Astrocyte (in vitro differentiated cells and primary cell): ENCODE results near the gene NPAS3. TPM values are rescaled to one million over a fixed set of nuclear protein-coding genes. Genes with fewer than 3 reads are reported as not detected.

Source experiments
- DNase-seq: peaks from one replicate; pipeline ENCODE4 v3.0.0-alpha.2; 2010; ENCODE audit warnings: low read depth
- FAIRE-seq: peaks from 2 replicates; lab custom pipeline; 2011; peaks lifted over from hg19 to GRCh38; lab: Jason Lieb, UNC
- H2AFZ ChIP-seq: 2 replicates; pipeline ENCODE4 v1.6.0; 2012; ENCODE audit warnings: low read depth, low read length, inconsistent platforms
- H3K27ac ChIP-seq: 2 replicates; pipeline ENCODE4 v1.5.1; 2011; ENCODE audit warnings: low read depth, low read length, inconsistent platforms
- H3K27me3 ChIP-seq: 2 replicates; pipeline ENCODE4 v1.6.0; 2011; ENCODE audit warnings: low read length, inconsistent platforms; ENCODE audit not compliant: insufficient read depth
- H3K36me3 ChIP-seq: 2 replicates; pipeline ENCODE4 v1.5.1; 2011; ENCODE audit warnings: low read length, inconsistent platforms; ENCODE audit not compliant: insufficient read depth
- H3K4me1 ChIP-seq: 2 replicates; pipeline ENCODE4 v1.5.1; 2011; ENCODE audit warnings: low read length, inconsistent platforms; ENCODE audit not compliant: insufficient read depth
- H3K4me2 ChIP-seq: 2 replicates; pipeline ENCODE4 v1.6.0; 2012; ENCODE audit warnings: low read length, inconsistent platforms
- H3K4me3 ChIP-seq: 2 replicates; pipeline ENCODE4 v1.5.1; 2011; ENCODE audit warnings: low read depth, mild to moderate bottlenecking, low read length, inconsistent platforms; ENCODE audit not compliant: insufficient read depth
- H3K79me2 ChIP-seq: 2 replicates; pipeline ENCODE4 v1.6.0; 2012; ENCODE audit warnings: mild to moderate bottlenecking, low read length, inconsistent platforms; ENCODE audit not compliant: insufficient read depth
- H3K9ac ChIP-seq: 2 replicates; pipeline ENCODE4 v1.6.0; 2012; ENCODE audit warnings: mild to moderate bottlenecking, low read length, inconsistent platforms
- H3K9me3 ChIP-seq: 2 replicates; pipeline ENCODE4 v1.5.1; 2012; ENCODE audit warnings: low read depth, mild to moderate bottlenecking, low read length, inconsistent platforms; ENCODE audit not compliant: insufficient read depth
- H4K20me1 ChIP-seq: 2 replicates; pipeline ENCODE4 v1.6.0; 2012; ENCODE audit warnings: low read length, inconsistent platforms; ENCODE audit not compliant: insufficient read depth
- H3K27ac Mint-ChIP-seq: one replicate; pipeline ENCODE4 v1.8.0; 2021; ENCODE audit warnings: mild to moderate bottlenecking, mixed read lengths; ENCODE audit not compliant: unreplicated experiment
- H3K27me3 Mint-ChIP-seq: one replicate; pipeline ENCODE4 v1.8.0; 2021; ENCODE audit warnings: low read depth, mixed read lengths; ENCODE audit not compliant: unreplicated experiment
- H3K36me3 Mint-ChIP-seq: one replicate; pipeline ENCODE4 v1.8.0; 2021; ENCODE audit warnings: low read depth, mixed read lengths; ENCODE audit not compliant: unreplicated experiment
- H3K4me1 Mint-ChIP-seq: one replicate; pipeline ENCODE4 v1.8.0; 2021; ENCODE audit warnings: low read depth, mixed read lengths; ENCODE audit not compliant: unreplicated experiment
- H3K4me3 Mint-ChIP-seq: one replicate; pipeline ENCODE4 v1.8.0; 2021; ENCODE audit warnings: mild to moderate bottlenecking, moderate library complexity, mixed read lengths; ENCODE audit not compliant: unreplicated experiment
- H3K9me3 Mint-ChIP-seq: one replicate; pipeline ENCODE4 v1.8.0; 2021; ENCODE audit warnings: mild to moderate bottlenecking, mixed read lengths; ENCODE audit not compliant: unreplicated experiment
- EZH2 ChIP-seq: IDR thresholded peaks from 2 replicates; pipeline ENCODE4 v1.6.1; 2012; ENCODE audit warnings: mild to moderate bottlenecking, low read length, inconsistent platforms; ENCODE audit not compliant: insufficient read depth
- total RNA-seq: library from RNA; stranded (reverse); gene quantifications from 2 replicates; pipeline ENCODE4 v1.2.1, GENCODE V29; 2021
- TF ChIP-seq, protein P1 (sequence below): IDR thresholded peaks from 2 replicates; pipeline ENCODE4 v1.5.1; 2011; ENCODE audit warnings: low read depth, mild to moderate bottlenecking, inconsistent platforms, low read length, moderate library complexity; ENCODE audit not compliant: insufficient read depth

Gene NPAS3
- total RNA-seq, 1 donor from 2014 or later, result 2.6 TPM

DNA sequence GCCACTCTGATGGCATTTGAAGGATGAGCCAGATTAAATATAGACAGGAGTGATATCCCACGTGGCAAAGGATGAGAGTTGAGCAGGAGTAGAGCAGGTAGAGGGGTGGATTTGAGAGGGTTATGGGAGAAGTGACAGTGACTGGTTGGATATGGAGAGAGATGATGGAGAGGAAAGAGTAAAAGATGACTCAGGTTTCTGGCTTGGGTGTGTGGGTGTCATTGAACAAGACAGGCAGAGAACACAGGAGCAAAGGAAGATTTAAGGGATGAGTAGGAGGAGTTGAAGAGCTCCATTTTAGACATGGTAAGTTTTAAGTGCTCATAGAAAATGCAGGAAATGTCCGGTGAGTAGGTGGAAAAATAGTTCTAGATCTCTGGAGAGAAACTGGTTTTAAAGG, 875.3 kb downstream of the NPAS3 start:
- H3K9ac ChIP-seq, result no peak overlapping the region
- H3K4me1 ChIP-seq, result no peaks in the 10 kb centered on the region
- H2AFZ ChIP-seq, result no peak overlapping the region
- DNase-seq, result peak; percentile 6
- no peak overlapping the region for H3K27ac ChIP-seq
- no peak overlapping the region for H3K4me3 ChIP-seq
- H3K4me3 Mint-ChIP-seq, result no peak overlapping the region
- no peaks in the 10 kb centered on the region for H3K36me3 Mint-ChIP-seq
- H3K27me3 Mint-ChIP-seq, result no peaks in the 10 kb centered on the region
- H3K27ac Mint-ChIP-seq, result no peak overlapping the region
- FAIRE-seq, result no peak
- H4K20me1 ChIP-seq, result no peaks in the 10 kb centered on the region
- H3K79me2 ChIP-seq, result no peaks in the 10 kb centered on the region
- no peak overlapping the region for H3K4me2 ChIP-seq
- H3K9me3 Mint-ChIP-seq, result no peaks in the 10 kb centered on the region
- no peaks in the 10 kb centered on the region for H3K9me3 ChIP-seq
- no peaks in the 10 kb centered on the region for H3K36me3 ChIP-seq
- H3K27me3 ChIP-seq, result no peaks in the 10 kb centered on the region
- H3K4me1 Mint-ChIP-seq, result peaks cover 10% of the 10 kb centered on the region
- TF ChIP-seq, protein P1, sequence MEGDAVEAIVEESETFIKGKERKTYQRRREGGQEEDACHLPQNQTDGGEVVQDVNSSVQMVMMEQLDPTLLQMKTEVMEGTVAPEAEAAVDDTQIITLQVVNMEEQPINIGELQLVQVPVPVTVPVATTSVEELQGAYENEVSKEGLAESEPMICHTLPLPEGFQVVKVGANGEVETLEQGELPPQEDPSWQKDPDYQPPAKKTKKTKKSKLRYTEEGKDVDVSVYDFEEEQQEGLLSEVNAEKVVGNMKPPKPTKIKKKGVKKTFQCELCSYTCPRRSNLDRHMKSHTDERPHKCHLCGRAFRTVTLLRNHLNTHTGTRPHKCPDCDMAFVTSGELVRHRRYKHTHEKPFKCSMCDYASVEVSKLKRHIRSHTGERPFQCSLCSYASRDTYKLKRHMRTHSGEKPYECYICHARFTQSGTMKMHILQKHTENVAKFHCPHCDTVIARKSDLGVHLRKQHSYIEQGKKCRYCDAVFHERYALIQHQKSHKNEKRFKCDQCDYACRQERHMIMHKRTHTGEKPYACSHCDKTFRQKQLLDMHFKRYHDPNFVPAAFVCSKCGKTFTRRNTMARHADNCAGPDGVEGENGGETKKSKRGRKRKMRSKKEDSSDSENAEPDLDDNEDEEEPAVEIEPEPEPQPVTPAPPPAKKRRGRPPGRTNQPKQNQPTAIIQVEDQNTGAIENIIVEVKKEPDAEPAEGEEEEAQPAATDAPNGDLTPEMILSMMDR, result no peak
- TF ChIP-seq EZH2, result no peak

GRCh38 chr14:33833706-33834465, 895.2 kb downstream of the NPAS3 start:
- peaks cover 3% of the 10 kb centered on the region for H3K4me1 Mint-ChIP-seq
- H3K27ac Mint-ChIP-seq, result no peak overlapping the region

More at GRCh38 chr14:33833706-33834465, 895.2 kb downstream of the NPAS3 start:
- H3K4me2 ChIP-seq, result no peak overlapping the region
- H3K9ac ChIP-seq, result no peak overlapping the region
- DNase-seq (no peak), FAIRE-seq (no peak)
- no peaks in the 10 kb centered on the region for H3K27me3 ChIP-seq
- no peaks in the 10 kb centered on the region for H3K9me3 ChIP-seq
- no peaks in the 10 kb centered on the region for H4K20me1 ChIP-seq
- H3K27ac ChIP-seq, result no peak overlapping the region
- no peaks in the 10 kb centered on the region for H3K79me2 ChIP-seq
- H3K4me1 ChIP-seq, result no peaks in the 10 kb centered on the region
- H3K4me3 ChIP-seq, result no peak overlapping the region
- Mint-ChIP-seq H3K27me3 (peaks cover 2% of the 10 kb centered on the region), H3K4me3 (no peak overlapping the region), H3K9me3 (no peaks in the 10 kb centered on the region), H3K36me3 (no peaks in the 10 kb centered on the region)
- H3K36me3 ChIP-seq, result no peaks in the 10 kb centered on the region
- H2AFZ ChIP-seq, result no peak overlapping the region
- TF ChIP-seq, protein P1, result no peak
- no peak for TF ChIP-seq EZH2
